Measurements from ENCODE around the gene POLR2H. TPM values are rescaled to one million over a fixed set of nuclear protein-coding genes. Genes with fewer than 3 reads are reported as not detected.

Gene POLR2H
- total RNA-seq, 1 donor from 2014 or later = 26.0 TPM

- peak; percentile 79 to 98 for DNase-seq (ENCODE audit: low spot score in 2 of 2)
- no peaks in the 10 kb centered on the region for H3K27me3 ChIP-seq
- peak in 2 of 3 experiments; percentile 56 to 68 for TF ChIP-seq CTCF (IDR thresholded peaks at IDR 0.05)
- H3K27ac ChIP-seq = peak overlapping the region; percentile 99 to 100
- no peaks in the 10 kb centered on the region for H3K9me3 ChIP-seq
- H3K4me1 ChIP-seq = peaks cover 5 to 15% of the 10 kb centered on the region in 2 donors
- intact Hi-C loops (cut with DNase I) = loop anchor here (1.0 to 10.0 kb wide), 4 partner anchors 48 to 412 kb away; partner anchors contain the start of genes ABCC5 and ABCF3
- peak overlapping the region; percentile 64 to 78 for H3K4me3 ChIP-seq
- peaks cover 8 to 24% of the 10 kb centered on the region in 2 donors for H3K36me3 ChIP-seq
Measured at GRCh38 chr3:184362668-184363546, 1.4 kb downstream of the POLR2H start.

- Histone ChIP-seq H3K27ac (no peak overlapping the region), H3K36me3 (peaks cover 8 to 29% of the 10 kb centered on the region in 2 donors), H3K4me1 (peaks cover 19 to 28% of the 10 kb centered on the region in 2 donors), H3K9me3 (no peaks in the 10 kb centered on the region), H3K4me3 (no peak overlapping the region), H3K27me3 (no peaks in the 10 kb centered on the region)
- DNase-seq (ENCODE audit: low spot score in 2 of 2) = no peak
- TF ChIP-seq CTCF (IDR thresholded peaks at IDR 0.05) = no peak
- intact Hi-C loops (cut with DNase I) = loop anchor here (5.0 to 10.0 kb wide), 2 partner anchors 346 to 408 kb away; partner anchors contain the start of gene MAGEF1
Measured at GRCh38 chr3:184366619-184367289, 5.2 kb downstream of the POLR2H start.

GRCh38 chr3:184368116-184368515 is 6.6 kb downstream of the POLR2H start:
- TF ChIP-seq CTCF (IDR thresholded peaks at IDR 0.05) = no peak
- H3K4me1 ChIP-seq = peaks cover 19 to 28% of the 10 kb centered on the region in 2 donors
- no peak overlapping the region for H3K4me3 ChIP-seq
- peak overlapping the region; percentile 75 to 80 for H3K27ac ChIP-seq
- peaks cover 8 to 29% of the 10 kb centered on the region in 2 donors for H3K36me3 ChIP-seq
- intact Hi-C loops (cut with DNase I) = loop anchor here (5.0 to 10.0 kb wide), 2 partner anchors 344 to 407 kb away; partner anchors contain the start of gene MAGEF1
- H3K27me3 ChIP-seq = no peaks in the 10 kb centered on the region
- DNase-seq (ENCODE audit: low spot score in 2 of 2) = no peak
- no peaks in the 10 kb centered on the region for H3K9me3 ChIP-seq

GRCh38 chr3:184368586-184369183 is 7.2 kb downstream of the POLR2H start:
- TF ChIP-seq CTCF (IDR thresholded peaks at IDR 0.05) = no peak
- H3K4me3 ChIP-seq = no peak overlapping the region
- no peaks in the 10 kb centered on the region for H3K9me3 ChIP-seq
- H3K36me3 ChIP-seq = peaks cover 8 to 29% of the 10 kb centered on the region in 2 donors
- intact Hi-C loops (cut with DNase I) = loop anchor here (5.0 to 10.0 kb wide), 2 partner anchors 344 to 406 kb away; partner anchors contain the start of gene MAGEF1
- H3K4me1 ChIP-seq = peaks cover 16 to 25% of the 10 kb centered on the region in 2 donors
- H3K27ac ChIP-seq = peak overlapping the region; percentile 75 to 80
- DNase-seq (ENCODE audit: low spot score in 2 of 2) = peak in 1 of 2 donors; percentile 82
- no peaks in the 10 kb centered on the region for H3K27me3 ChIP-seq

GRCh38 chr3:184371570-184372018 is 10.1 kb downstream of the POLR2H start:
- H3K27ac ChIP-seq = peak overlapping the region in 1 of 2 donors; percentile 80
- H3K9me3 ChIP-seq = no peaks in the 10 kb centered on the region
- intact Hi-C loops (cut with DNase I) = loop anchor here (1.0 to 5.0 kb wide), 4 partner anchors 46 to 172 kb away; no protein-coding TSS in a partner anchor
- DNase-seq (ENCODE audit: low spot score in 2 of 2) = peak in 1 of 2 donors; percentile 89
- no peak overlapping the region for H3K4me3 ChIP-seq
- H3K27me3 ChIP-seq = no peaks in the 10 kb centered on the region
- peaks cover 14 to 22% of the 10 kb centered on the region in 2 donors for H3K4me1 ChIP-seq
- peak; percentile 87 to 94 (median 91) for TF ChIP-seq CTCF (IDR thresholded peaks at IDR 0.05)
- H3K36me3 ChIP-seq = peaks cover 3 to 15% of the 10 kb centered on the region in 2 donors
